Colonic mucosa (tissue), 4 donors: ENCODE measurements around the gene IKBKG. TPM values are rescaled to one million over a fixed set of nuclear protein-coding genes. Genes with fewer than 3 reads are reported as not detected.
A peak's percentile ranks its signal among the peaks of the same experiment; 100 is the strongest.

Source experiments
- DNase-seq: peaks from one replicate; pipeline ENCODE4 v3.0.0-alpha.2; 2020
- H3K27ac ChIP-seq: fragments of 200-600 bp; one replicate; pipeline ENCODE4 v1.8.0; 2021
- H3K27me3 ChIP-seq: fragments of 200-600 bp; one replicate; pipeline ENCODE4 v1.8.0; 2021
- H3K36me3 ChIP-seq: fragments of 200-600 bp; one replicate; pipeline ENCODE4 v1.8.0; 2021
- H3K4me1 ChIP-seq: fragments of 200-600 bp; one replicate; pipeline ENCODE4 v1.8.0; 2021; ENCODE audit warnings: mild to moderate bottlenecking
- H3K4me3 ChIP-seq: fragments of 200-600 bp; one replicate; pipeline ENCODE4 v1.8.0; 2021
- H3K9ac ChIP-seq, 2 donors: one replicate each; pipeline ENCODE4 v1.7.0; 2013; ENCODE audit warnings: control low read depth in 2 of 2, low read depth in 2 of 2, low read length in 2 of 2
- H3K9me3 ChIP-seq: fragments of 200-600 bp; one replicate; pipeline ENCODE4 v1.8.0; 2021
- intact Hi-C: fragments of 100-400 bp; cut with DNase I; formaldehyde crosslinking; loops from one replicate; pipeline ENCODE4 v1.14.1; 2022
- total RNA-seq, 2 donors: library from RNA; stranded (reverse); fragmentation: NEBNext Ultra II Directional in 1 of 2; extraction: Animal tissue kit (Norgen Biotek cat#: 25700) in 1 of 2; gene quantifications; one replicate each; pipeline ENCODE4 v1.2.1, GENCODE V29; 2021
- TF ChIP-seq, protein P1 (sequence below): fragments of 200-600 bp; IDR thresholded peaks from one replicate; pipeline ENCODE4 v1.8.0; 2022; ENCODE audit warnings: antibody characterized with exemption, mild to moderate bottlenecking
- donor health status: healthy.
- donor health status: DM: no; HTN: no; CAD: no.
- donor health status: DM: no; HTN: no; CAD: no.

Gene IKBKG
- total RNA-seq, 2 donors from 2014 or later = 20.6 to 28.4 TPM

DNA sequence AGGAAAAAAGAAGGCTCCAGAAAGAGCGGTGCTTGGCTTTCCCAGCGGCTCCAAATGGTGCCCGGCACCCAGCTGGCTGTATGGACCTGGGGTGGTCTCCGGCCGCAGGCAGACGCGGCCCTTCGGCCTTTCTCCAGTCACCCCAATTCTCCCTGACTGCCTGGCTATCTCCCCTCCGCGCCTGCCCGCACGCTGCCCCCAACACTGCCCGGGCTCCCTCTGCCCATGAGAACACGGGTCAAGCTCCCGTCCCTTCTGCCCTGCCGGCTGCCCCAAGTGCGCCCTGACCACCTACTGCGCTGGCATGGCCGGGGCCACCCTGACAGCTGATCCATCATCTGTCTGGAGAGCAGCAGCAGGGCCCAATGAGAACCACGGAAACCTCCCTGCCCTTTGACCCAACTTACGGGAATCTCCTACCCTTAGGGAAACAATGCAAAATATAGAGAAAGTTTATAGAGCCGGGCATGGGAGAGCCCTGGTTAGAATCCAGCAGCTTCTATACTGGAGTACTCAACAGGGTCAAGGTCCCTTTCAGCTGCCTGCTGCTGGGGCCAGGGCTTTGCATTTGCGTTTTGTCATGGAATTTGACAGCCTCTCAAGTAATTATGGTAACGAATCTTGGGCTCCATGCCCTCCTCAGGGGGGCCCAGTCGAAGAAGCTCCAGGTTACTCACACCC, 30.2 kb upstream of the IKBKG start:
- peak overlapping the region; percentile 54 to 84 for H3K9ac ChIP-seq
- TF ChIP-seq, protein P1, sequence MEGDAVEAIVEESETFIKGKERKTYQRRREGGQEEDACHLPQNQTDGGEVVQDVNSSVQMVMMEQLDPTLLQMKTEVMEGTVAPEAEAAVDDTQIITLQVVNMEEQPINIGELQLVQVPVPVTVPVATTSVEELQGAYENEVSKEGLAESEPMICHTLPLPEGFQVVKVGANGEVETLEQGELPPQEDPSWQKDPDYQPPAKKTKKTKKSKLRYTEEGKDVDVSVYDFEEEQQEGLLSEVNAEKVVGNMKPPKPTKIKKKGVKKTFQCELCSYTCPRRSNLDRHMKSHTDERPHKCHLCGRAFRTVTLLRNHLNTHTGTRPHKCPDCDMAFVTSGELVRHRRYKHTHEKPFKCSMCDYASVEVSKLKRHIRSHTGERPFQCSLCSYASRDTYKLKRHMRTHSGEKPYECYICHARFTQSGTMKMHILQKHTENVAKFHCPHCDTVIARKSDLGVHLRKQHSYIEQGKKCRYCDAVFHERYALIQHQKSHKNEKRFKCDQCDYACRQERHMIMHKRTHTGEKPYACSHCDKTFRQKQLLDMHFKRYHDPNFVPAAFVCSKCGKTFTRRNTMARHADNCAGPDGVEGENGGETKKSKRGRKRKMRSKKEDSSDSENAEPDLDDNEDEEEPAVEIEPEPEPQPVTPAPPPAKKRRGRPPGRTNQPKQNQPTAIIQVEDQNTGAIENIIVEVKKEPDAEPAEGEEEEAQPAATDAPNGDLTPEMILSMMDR = no peak
- no peaks in the 10 kb centered on the region for H3K27me3 ChIP-seq
- DNase-seq = peak; percentile 70
- intact Hi-C loops = no loop called here
- no peaks in the 10 kb centered on the region for H3K4me1 ChIP-seq
- no peaks in the 10 kb centered on the region for H3K9me3 ChIP-seq
- peak overlapping the region; percentile 86 for H3K27ac ChIP-seq
- H3K36me3 ChIP-seq = no peaks in the 10 kb centered on the region
- H3K4me3 ChIP-seq = peak overlapping the region; percentile 18

DNA sequence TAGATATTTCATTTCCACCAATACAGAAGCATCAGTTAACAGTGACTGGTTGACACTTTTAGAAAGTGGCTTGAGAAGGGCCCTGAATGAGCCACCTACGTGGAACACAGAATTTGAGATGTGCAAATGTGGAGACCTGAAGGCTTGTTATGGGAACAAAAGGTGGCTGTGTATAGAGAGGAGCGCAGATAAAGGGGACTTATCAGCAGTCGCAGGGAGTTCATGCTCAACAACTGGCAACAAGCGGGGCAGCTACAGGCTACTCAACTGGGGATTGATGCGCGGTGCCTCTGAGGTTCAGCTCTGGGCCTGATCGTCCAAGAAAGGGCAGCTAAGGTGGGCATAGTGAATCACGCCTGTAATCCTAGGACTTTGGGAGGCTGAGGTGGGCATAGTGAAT, 28.0 kb upstream of the IKBKG start:
- Histone ChIP-seq H3K4me3 (no peak overlapping the region), H3K36me3 (no peaks in the 10 kb centered on the region), H3K9me3 (no peaks in the 10 kb centered on the region), H3K9ac (no peak overlapping the region), H3K27ac (no peak overlapping the region), H3K27me3 (no peaks in the 10 kb centered on the region), H3K4me1 (no peaks in the 10 kb centered on the region)
- no peak for DNase-seq
- intact Hi-C loops = no loop called here
- TF ChIP-seq, protein P1 = no peak

DNA sequence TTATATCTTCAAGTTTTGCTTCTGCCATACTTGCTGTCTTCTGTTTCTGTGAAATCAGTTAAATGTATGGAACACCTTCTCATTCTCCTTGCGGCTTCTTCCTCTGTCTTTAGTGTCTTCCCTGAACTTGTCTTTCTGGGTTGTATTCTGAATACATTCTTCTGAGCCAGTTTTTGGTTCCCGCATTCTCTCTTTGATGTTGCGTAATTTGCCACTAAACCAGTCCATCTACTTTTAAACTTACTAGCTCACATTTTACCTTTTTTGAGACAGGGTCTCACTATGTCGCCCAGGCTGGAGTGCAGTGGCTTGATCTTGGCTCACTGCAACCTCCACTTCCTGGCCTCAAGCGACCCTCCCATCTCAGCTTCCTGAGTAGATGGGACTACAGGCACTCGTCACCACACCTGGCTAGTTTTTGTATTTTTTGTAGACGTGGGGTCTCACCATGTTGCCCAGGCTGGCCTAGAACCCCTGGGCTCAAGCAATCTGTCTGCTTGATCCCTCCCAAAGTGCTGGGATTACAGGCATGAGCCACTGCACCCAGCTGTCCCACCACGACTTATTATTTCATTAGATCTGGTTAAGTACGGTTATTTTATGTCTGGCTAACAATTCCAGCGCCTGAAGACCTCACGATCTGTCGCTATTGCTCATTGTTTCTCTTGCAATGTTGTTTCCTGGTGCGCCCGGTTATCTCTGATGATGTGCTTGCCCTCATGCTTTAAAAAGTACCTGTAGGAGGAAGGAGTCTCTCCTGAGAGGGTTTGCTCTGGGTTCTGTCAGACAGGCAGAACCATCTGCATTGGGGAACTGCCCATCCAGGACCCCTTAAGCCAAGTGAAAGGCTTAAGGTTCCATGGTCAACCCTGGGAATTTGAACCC, 21.6 kb upstream of the IKBKG start:
- H3K27me3 ChIP-seq = no peaks in the 10 kb centered on the region
- DNase-seq = no peak
- TF ChIP-seq, protein P1 = no peak
- no peak overlapping the region for H3K9ac ChIP-seq
- no peaks in the 10 kb centered on the region for H3K9me3 ChIP-seq
- intact Hi-C loops = no loop called here
- H3K4me1 ChIP-seq = no peaks in the 10 kb centered on the region
- H3K36me3 ChIP-seq = no peaks in the 10 kb centered on the region
- H3K4me3 ChIP-seq = no peak overlapping the region
- H3K27ac ChIP-seq = no peak overlapping the region

DNA sequence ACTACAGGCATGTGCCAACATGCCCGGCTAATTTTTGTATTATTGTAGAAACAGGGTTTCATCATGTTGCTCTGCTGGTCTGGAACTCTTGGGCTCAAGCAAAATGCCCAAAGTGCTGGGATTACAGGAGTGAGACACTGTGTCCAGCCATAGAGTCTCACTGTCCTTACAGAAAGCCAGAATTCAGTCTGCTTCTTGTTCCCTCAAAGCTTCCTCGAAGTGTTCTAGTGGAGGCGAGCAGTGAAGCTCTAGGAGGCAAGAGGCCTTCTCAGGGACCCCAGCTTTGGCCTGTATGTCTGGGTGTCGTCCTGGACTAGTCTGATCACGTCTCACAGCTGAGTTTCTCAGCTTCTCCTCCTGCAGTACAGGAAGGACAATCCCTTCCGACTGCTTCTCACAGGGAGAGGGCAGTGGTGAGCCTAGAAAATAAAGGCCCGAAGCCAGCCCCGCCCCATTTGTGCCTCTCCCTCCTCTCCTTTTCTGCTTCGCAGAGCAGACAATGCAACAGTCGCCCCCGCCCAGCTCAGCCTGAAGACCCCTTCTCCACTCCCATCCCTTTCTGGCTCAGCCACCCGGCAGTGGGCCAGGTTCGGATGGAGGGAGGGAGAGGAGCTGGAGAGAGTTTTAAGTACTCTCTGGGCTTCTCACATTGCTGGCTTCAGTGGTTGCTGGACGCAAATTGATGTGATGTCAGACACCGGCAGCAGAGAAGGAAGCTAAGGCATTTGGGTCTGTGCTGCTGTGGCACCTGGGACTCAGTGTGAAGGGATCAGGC, 20.3 kb upstream of the IKBKG start:
- Histone ChIP-seq H3K36me3 (no peaks in the 10 kb centered on the region), H3K9me3 (no peaks in the 10 kb centered on the region), H3K27me3 (no peaks in the 10 kb centered on the region), H3K4me3 (peak overlapping the region; percentile 17), H3K4me1 (no peaks in the 10 kb centered on the region), H3K9ac (peak overlapping the region; percentile 62 to 66), H3K27ac (peak overlapping the region; percentile 44)
- intact Hi-C loops = no loop called here
- DNase-seq = peak; percentile 87
- TF ChIP-seq, protein P1 = peak; percentile 35

DNA sequence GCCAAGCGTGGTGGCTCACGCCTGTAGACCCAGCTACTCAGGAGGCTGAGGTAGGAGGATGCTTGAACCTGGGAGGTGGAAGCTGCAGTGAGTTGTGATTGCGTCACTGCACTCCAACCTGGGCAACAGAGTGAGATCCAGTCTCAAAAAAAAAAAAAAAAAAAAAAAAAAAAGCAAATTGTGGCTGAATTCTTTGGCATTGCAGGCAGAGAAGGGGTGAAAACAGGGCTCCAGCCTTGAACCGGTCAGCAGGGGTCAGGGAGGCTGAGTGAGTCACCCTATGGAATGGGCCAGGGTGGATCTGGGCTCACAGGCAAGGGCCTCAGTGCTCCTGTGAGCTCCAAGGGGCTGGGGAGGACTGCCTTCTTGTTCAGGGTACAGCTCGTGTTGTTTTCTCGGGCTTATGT, 18.2 kb upstream of the IKBKG start:
- intact Hi-C loops = no loop called here
- Histone ChIP-seq H3K4me3 (no peak overlapping the region), H3K4me1 (no peaks in the 10 kb centered on the region), H3K9me3 (no peaks in the 10 kb centered on the region), H3K27ac (no peak overlapping the region), H3K36me3 (no peaks in the 10 kb centered on the region), H3K27me3 (no peaks in the 10 kb centered on the region), H3K9ac (no peak overlapping the region)
- DNase-seq = no peak
- TF ChIP-seq, protein P1 = no peak
